T-helper 17 cell (primary cell): Measurements from ENCODE around the gene ATP4A. TPM values are rescaled to one million over a fixed set of nuclear protein-coding genes. Genes with fewer than 3 reads are reported as not detected.

Experiments
- ATAC-seq: fragments of 150-1000 bp; cut with Tn5 transposase; 2 replicates; pipeline ENCODE4 v1.10.0; 2021; ENCODE audit warnings: mild to moderate bottlenecking, moderate library complexity
- DNase-seq, 3 donors: peaks; one replicate each; pipeline versions ENCODE4 v3.0.0 to v3.0.0-alpha.2; 2020 to 2021
- H3K9me3 ChIP-seq: one replicate; pipeline ENCODE4 v1.7.0; 2013; ENCODE audit warnings: low read length, mild to moderate bottlenecking; ENCODE audit not compliant: control insufficient read depth, poor library complexity, severe bottlenecking
- H3K27ac Mint-ChIP-seq: one replicate; pipeline ENCODE4 v1.8.0; 2022; ENCODE audit warnings: mild to moderate bottlenecking, moderate library complexity, mixed read lengths
- H3K27me3 Mint-ChIP-seq: one replicate; pipeline ENCODE4 v1.8.0; 2022; ENCODE audit warnings: mixed read lengths
- H3K36me3 Mint-ChIP-seq: one replicate; pipeline ENCODE4 v1.8.0; 2022; ENCODE audit warnings: low read depth, mixed read lengths
- H3K4me1 Mint-ChIP-seq: one replicate; pipeline ENCODE4 v1.8.0; 2022; ENCODE audit warnings: mild to moderate bottlenecking, mixed read lengths
- H3K4me3 Mint-ChIP-seq: one replicate; pipeline ENCODE4 v1.8.0; 2022; ENCODE audit warnings: mild to moderate bottlenecking, moderate library complexity, mixed read lengths
- total RNA-seq, 4 donors: library from RNA in 2 of 4; stranded (reverse) in 2 of 4; gene quantifications; one replicate each; pipeline ENCODE4 v1.2.3 and lab custom pipeline; 2022 to 2026

The ATP4A gene
- total RNA-seq, 2 donors from 2014 or later = not detected

DNA sequence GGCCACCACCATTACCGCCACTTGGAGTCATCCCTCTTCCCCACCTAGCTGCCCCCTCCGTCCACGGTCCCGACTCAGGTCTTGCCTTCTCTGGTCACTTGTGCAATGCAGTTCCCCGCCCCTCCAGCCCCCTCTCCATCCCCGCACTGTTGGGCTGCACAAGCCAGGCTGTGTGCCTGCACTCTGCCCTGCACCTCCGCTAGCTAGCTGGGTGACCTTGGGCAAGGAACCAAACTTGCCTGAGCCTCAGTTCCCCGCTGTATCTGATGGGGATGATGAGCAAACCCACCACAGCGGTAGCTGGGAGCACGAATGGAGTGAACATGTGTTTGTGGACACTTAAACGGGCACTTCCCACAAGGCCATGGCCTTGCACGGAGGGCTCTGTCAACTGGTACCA, 23.6 kb downstream of the ATP4A start:
- no peak overlapping the region for H3K27ac Mint-ChIP-seq
- no peaks in the 10 kb centered on the region for H3K9me3 ChIP-seq
- peaks cover 12% of the 10 kb centered on the region for H3K4me1 Mint-ChIP-seq
- no peaks in the 10 kb centered on the region for H3K27me3 Mint-ChIP-seq
- H3K4me3 Mint-ChIP-seq = no peak overlapping the region
- H3K36me3 Mint-ChIP-seq = no peaks in the 10 kb centered on the region
- ATAC-seq (no peak), DNase-seq (no peak)

DNA sequence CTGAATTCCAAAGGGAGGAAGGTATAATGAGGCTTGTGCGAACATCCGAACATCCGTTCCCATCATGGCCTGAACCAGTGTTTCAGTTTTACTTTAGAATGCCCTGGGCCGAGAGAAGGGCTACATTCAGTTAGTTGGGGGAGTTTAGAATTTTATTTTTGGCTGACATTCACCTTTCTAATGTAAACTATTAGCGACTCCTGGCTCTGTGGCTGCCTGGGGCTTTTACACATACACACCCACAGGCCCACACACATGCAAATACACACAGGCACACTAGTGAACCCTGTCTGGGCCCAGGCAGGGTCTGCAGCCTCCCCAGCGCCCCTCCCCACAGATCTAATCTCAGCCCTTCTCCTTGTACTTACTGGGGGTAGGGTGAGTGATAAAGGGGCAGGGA, 24.1 kb downstream of the ATP4A start:
- H3K27ac Mint-ChIP-seq = no peak overlapping the region
- H3K36me3 Mint-ChIP-seq = no peaks in the 10 kb centered on the region
- DNase-seq (no peak), ATAC-seq (no peak)
- H3K9me3 ChIP-seq = no peaks in the 10 kb centered on the region
- peaks cover under 1% of the 10 kb centered on the region for H3K27me3 Mint-ChIP-seq
- peaks cover 7% of the 10 kb centered on the region for H3K4me1 Mint-ChIP-seq
- H3K4me3 Mint-ChIP-seq = no peak overlapping the region

DNA sequence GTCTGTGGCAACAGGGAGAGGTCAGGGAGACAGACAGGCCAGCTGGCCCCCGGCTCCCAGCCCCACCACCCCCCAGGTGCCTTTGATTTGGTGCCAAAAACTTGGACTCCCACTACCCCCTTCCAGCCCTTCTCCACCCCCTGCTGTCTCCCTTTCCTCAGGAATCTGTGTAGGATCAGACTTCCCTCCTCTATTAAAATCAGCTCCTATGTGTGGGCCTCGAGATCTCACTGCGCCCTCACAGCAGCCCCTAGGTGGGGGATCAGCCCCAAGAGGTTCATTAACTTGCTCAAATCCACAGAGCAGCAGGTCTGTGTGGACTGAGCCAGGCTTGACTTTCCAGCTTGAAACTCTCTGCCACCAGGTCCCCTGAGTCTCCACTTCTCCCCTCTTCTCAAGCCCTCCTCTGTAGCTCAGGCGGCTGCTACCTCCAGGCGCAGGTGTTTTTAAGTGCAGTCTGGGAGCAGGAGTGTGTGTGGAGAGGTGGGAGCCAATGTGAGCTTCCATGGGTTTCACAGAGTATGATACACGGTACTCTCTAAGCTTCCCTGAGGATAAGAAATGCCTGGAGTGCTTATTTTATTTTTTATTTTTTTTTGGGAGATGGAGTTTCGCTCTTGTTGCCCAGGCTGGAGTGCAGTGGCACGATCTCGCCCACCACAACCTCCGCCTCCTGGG, 28.5 kb downstream of the ATP4A start:
- ATAC-seq = no peak
- peaks cover 13% of the 10 kb centered on the region for H3K4me1 Mint-ChIP-seq
- H3K27me3 Mint-ChIP-seq = peaks cover 30% of the 10 kb centered on the region
- no peak for DNase-seq
- H3K4me3 Mint-ChIP-seq = no peak overlapping the region
- H3K27ac Mint-ChIP-seq = no peak overlapping the region
- peaks cover 4% of the 10 kb centered on the region for H3K36me3 Mint-ChIP-seq
- no peaks in the 10 kb centered on the region for H3K9me3 ChIP-seq

DNA sequence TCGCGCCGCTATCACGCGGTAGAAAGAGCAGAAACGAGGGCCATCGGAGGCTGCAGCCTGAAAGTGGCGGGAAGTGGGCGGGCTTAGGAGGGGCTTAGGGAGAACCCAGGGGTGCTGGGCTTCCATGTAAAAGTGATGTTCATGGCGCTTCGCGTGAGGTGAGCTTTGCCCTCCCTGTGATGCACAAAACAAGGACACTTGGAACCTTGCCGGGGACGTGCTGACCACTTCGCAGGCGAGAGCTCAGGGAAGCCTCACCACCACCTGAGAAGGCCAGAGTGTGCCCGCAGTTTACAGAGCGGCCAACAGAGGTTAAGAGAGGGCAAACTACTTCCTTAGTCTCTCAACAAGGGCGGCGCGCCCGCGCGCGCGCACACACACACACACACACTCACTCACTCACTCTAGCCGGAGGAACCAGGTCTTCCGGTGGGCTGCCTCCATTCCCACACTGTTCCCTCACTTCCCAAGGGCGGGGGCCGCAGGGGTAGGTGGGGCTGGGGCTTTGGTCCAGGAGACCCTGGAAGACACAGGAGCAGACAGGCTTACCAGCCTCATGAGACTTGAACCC, 29.6 kb downstream of the ATP4A start:
- Mint-ChIP-seq H3K4me3 (peak overlapping the region; percentile 78), H3K27me3 (peaks cover 38% of the 10 kb centered on the region), H3K4me1 (peaks cover 13% of the 10 kb centered on the region), H3K27ac (peak overlapping the region; percentile 39), H3K36me3 (peaks cover 4% of the 10 kb centered on the region)
- H3K9me3 ChIP-seq = no peaks in the 10 kb centered on the region
- ATAC-seq (peak; percentile 85), DNase-seq (peak in 1 of 3 donors; percentile 27)

DNA sequence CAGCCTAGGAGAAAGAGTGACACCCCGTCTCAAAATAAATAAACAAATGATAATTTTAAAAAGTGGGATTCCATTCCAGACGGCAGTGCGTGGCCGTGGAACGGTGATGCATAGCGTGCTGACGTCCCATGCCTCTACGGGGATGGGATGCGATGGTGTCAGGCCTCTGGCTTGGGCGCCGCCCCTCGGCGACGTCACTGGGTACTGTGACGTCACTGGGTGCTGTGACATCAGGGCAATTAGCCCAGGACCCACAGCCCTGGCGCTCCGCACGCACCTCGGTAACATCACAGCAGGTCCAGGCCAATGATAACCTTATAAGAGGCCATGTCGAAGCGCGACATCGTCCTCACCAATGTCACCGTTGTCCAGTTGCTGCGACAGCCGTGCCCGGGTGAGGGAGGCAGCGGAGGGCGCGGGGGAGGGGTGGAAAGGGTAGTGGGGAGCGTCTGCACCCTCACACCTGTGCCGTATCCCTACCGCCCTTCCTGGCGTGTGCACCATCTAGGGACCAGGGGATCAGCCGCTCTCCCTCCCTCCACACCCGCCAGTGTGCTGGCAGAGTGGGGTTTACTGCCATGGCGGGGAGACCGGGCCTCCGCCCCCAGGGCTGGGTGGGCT, 30.1 kb downstream of the ATP4A start, which contains the start of gene GAPDHS:
TSS of gene GAPDHS (plus strand) at position 256 of the 621 bp plus-strand sequence. CDS start at position 328, 72 bp downstream.
- ATAC-seq = no peak
- Mint-ChIP-seq H3K36me3 (peaks cover 8% of the 10 kb centered on the region), H3K27me3 (peaks cover 44% of the 10 kb centered on the region), H3K27ac (peak within 1 kb of the TSS; percentile 39), H3K4me3 (peak within 1 kb of the TSS; percentile 78), H3K4me1 (peaks cover 13% of the 10 kb centered on the region)
- DNase-seq = no peak
- no peaks in the 10 kb centered on the region for H3K9me3 ChIP-seq

DNA sequence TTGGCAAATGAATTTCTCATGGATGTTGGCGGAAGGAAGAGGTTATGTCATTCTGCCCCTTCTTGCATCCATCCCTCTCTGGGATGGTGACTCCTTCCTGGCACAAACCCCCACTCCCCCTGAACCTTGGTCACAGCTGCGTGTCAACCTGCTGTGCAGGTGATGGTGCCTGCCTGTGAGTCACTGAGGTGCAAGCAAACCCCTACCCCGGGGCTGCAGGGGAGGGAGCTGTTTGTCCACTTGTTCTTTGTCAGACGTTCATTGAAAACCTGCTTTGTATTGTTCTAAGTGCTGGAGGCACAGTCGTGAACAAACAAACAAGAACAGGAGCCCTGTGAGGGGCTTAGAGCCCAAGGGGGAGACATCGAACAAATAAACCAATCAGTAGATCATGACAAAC, 32.2 kb downstream of the ATP4A start:
- Mint-ChIP-seq H3K27ac (no peak overlapping the region), H3K36me3 (peaks cover 12% of the 10 kb centered on the region), H3K27me3 (peaks cover 57% of the 10 kb centered on the region), H3K4me1 (peaks cover 13% of the 10 kb centered on the region), H3K4me3 (peak overlapping the region; percentile 55)
- H3K9me3 ChIP-seq = no peaks in the 10 kb centered on the region
- ATAC-seq (no peak), DNase-seq (no peak)

DNA sequence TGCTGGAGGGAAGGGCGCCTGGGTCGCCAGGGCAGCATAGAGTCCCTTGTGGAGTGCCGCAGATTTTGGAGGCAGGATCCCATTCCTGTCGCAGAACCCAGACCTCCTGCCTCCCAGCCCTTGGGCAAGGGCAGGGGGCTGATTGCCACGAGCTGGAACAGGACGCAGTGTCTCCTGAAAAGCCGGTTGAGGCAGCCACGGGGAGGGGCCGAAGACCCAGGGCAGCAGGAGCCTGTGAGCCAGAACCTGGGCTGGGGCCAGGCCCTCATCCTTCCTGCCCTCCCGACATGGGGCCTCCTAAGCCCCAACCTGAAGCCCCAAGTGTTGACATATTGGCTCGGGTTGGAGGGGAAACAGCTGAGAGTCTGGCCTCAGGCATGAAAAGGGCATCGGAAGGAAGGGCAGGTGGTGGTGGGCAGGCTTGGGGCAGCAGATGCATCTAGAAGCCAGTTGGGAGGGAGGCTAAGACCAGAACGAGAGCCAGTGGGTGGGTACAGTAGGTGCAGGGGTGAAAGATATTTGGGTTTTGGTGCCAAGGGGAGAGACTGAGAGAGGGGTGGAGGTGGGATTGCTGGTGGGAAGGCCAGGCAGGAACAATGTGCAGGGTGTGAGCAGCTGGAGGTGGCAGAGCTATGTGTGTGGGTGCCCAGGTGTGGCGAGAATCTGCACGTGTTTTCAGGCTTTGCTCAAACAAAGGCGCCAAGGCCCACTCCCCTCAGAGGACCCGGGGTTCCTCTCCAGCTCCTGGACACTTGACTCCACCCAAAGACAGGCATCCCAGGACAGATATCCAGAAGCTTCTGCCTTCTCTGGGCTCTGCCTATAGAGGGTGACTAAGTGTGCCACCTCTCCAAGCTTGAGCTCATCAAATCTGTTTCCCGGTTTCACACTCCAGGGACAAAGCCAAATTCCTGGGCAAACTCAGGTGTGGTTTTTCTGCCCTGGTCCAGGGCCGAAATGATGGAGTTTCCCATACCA, 33.9 kb downstream of the ATP4A start:
- Mint-ChIP-seq H3K27ac (no peak overlapping the region), H3K36me3 (peaks cover 12% of the 10 kb centered on the region), H3K4me3 (no peak overlapping the region), H3K4me1 (peaks cover 13% of the 10 kb centered on the region), H3K27me3 (peaks cover 57% of the 10 kb centered on the region)
- no peak for DNase-seq
- no peak for ATAC-seq
- H3K9me3 ChIP-seq = no peaks in the 10 kb centered on the region

DNA sequence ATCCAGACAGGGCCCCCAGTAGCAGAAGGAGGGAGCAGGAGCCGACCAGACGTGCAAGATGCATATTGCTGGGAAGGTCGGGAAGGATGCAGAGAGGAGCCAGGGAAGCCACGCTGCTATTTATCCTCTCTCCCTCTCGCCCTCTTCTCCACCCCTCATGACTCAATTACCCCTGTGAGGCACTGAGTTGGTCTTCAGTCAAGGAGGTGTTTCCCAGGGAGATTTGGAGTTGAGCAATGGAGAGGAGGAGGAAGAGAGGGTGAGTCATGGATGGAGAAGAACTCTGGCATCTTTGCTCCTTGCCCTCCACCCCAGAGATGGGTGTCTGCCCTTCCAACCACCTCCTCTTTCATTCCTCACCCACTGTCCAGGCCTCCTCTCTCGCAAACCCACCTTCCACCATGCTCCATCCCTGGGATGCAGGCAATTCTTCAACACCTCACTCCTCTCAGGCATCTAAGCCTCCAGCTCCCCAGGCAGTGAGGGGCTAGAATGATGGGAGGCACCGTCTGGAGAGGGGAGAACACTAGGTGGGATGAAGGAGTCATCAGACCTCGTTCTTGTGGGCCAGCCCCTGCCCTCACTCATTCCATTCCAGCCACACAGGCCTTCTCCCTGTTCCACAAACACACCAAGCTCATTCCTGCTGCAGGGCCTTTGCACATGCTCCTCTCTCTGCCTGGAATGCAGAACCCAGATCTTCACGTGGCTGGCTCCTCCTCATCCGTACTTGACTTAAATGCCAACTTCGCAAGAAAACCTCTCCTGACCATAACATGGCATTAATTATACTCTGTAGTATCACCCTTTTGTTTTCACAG, 35.0 kb downstream of the ATP4A start, which contains the start of gene SBSN:
TSS of gene SBSN (minus strand) at position 94 of the 821 bp plus-strand sequence. CDS start at position 64, 30 bp downstream.
- DNase-seq = no peak
- peaks cover 60% of the 10 kb centered on the region for H3K27me3 Mint-ChIP-seq
- H3K4me3 Mint-ChIP-seq = no peak within 1 kb of the TSS
- peaks cover 12% of the 10 kb centered on the region for H3K36me3 Mint-ChIP-seq
- no peak within 1 kb of the TSS for H3K27ac Mint-ChIP-seq
- no peaks in the 10 kb centered on the region for H3K9me3 ChIP-seq
- no peak for ATAC-seq
- peaks cover 7% of the 10 kb centered on the region for H3K4me1 Mint-ChIP-seq

DNA sequence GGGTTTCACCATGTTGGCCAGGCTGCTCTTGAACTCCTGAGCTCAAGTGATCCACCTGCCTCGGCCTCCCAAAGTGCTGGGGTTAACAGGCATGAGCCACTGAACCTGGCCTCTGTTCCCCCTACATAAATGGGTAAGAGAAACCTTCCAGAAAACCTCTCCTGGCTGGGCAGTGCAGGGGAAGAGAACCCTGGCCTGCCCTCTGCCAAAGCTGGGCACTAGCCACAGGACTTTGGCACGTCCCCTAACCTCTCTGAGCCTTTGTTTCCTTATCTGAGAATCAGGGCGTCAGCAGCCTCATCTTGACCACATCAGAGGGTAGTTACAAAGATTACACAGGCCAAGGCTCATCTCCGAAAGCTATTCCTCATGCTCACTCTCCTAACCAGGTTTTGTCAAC, 37.6 kb downstream of the ATP4A start:
- Mint-ChIP-seq H3K4me3 (no peak overlapping the region), H3K36me3 (peaks cover 8% of the 10 kb centered on the region), H3K27me3 (peaks cover 55% of the 10 kb centered on the region), H3K27ac (no peak overlapping the region), H3K4me1 (peaks cover 3% of the 10 kb centered on the region)
- DNase-seq = no peak
- no peak for ATAC-seq
- H3K9me3 ChIP-seq = no peaks in the 10 kb centered on the region

DNA sequence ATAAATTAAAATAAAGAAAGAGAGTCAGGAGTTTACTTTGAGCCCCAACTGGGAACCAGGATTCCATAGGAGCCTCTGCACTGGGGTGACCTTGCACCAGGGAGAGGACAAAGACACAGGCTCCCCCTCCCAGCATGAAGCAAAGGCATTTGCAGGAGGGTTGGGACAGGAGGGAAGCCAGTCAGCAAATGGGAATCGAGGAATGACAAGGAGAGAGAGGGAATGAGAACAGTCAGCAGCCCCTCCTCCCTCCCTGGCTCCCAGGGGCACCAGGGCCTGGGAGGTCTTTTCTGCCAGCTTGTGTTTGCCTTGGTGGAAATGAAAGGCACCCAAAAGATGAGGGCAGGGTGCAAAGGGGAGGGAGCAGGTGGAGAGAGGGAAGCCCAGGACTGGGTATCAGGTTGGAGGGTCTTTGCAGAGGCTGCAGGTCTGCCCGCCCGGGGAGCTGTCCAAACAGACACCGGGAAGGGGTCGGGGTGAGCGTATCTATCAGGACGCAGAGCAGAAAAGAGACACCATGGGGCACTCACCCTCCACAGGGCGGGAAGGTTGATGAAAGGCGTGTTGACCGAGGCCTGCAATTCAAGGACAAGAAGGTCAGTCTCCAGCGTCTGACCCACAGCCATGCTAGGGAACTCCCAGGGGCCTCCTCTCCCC, 39.1 kb downstream of the ATP4A start:
- no peaks in the 10 kb centered on the region for H3K9me3 ChIP-seq
- DNase-seq (no peak), ATAC-seq (no peak)
- Mint-ChIP-seq H3K4me3 (no peak overlapping the region), H3K27me3 (peaks cover 50% of the 10 kb centered on the region), H3K36me3 (peaks cover 11% of the 10 kb centered on the region), H3K4me1 (peaks cover 6% of the 10 kb centered on the region), H3K27ac (peak overlapping the region; percentile 37)

DNA sequence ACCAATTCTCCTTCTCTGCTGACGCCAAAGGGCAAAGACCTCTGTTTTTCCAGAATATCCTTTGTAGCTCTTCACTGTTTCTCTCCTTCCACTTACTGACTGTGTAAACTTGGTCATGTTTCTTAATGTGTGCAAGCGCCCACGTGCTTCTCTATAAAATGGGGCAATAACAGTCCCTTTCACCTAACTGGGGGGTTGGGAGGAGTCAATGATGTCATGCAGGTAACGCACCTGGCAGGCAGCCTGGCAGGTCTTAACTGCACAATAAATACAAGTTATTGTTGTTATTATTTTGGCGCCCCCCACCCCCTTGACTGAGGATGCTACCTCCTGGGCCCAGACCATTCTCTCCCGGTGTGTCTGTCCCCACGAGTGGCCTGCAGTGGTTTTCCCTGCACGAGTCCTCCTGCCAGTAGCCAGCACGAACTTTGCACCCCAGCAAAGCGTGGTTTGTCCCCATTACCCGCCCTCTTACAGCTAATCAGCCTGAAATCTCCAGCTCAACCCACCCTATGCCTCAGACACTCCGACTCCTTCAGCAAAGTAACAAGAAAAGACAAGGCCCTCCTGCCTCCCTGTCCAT, 40.6 kb downstream of the ATP4A start:
- Mint-ChIP-seq H3K36me3 (peaks cover 5% of the 10 kb centered on the region), H3K4me3 (no peak overlapping the region), H3K4me1 (peaks cover 6% of the 10 kb centered on the region), H3K27ac (no peak overlapping the region), H3K27me3 (peaks cover 43% of the 10 kb centered on the region)
- ATAC-seq = no peak
- DNase-seq = no peak
- no peaks in the 10 kb centered on the region for H3K9me3 ChIP-seq
